ENCODE data around the gene HSD17B12.

HSD17B12 gene

DNA sequence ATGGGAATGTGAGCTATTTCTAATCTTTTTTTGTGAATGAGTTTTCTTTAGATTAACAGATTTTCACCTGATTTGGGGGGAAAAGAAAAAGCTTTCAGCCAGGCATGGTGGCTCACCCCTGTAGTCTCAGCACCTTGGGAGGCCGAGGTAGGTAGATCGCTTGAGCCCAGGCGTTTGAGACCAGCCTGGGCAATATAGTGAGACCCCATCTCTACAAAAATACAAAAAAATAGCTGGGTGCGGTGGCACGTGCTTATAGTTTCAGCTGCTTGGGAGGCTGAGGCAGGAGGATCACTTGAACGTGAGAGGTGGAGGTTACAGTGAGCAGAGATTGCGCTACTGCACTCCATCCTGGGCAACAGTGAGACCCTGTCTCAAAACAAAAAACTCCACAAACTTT is 92.2 kb downstream of the HSD17B12 start:
- Histone ChIP-seq H3K27ac (ENCODE audit: low read depth, low read length) (no peak overlapping the region), H3K4me1 (ENCODE audit: control insufficient read depth, insufficient read depth, low read length) (no peaks in the 10 kb centered on the region), H3K9ac (ENCODE audit: low read depth, low read length) (no peak overlapping the region), H3K36me3 (ENCODE audit: control insufficient read depth, insufficient read depth, low read length) (0 out of 2 replicates have a peak, but pooled peaks cover 2% of the 10 kb centered on the region), H3K4me3 (ENCODE audit: low read depth, low read length) (no peak overlapping the region), H3K9me3 (ENCODE audit: control insufficient read depth, insufficient read depth, low read length) (no peaks in the 10 kb centered on the region), H3K27me3 (ENCODE audit: control insufficient read depth, insufficient read depth, low read length) (no peaks in the 10 kb centered on the region)

DNA sequence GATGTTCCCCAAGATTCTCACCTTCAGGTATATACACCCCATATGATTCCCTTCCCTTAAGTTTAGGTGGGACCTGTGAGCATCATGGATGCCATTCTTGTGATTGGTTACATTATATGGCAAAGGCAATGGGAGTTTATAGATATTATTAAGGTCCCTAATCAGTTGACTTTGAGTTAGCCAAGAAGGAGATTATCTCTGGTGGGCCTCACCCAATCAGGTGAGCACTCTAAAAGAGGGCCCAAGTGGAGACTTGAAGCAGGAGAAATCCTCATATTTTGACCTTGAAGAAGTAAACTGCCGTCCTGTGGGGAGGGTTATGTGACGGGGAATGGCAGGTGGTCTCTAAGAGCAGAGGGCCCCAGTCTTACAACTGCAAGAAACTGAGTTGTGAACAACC is 94.2 kb downstream of the HSD17B12 start:
- no peaks in the 10 kb centered on the region for H3K27me3 ChIP-seq (ENCODE audit: control insufficient read depth, insufficient read depth, low read length)
- H3K27ac ChIP-seq (ENCODE audit: low read depth, low read length): no peak overlapping the region
- H3K4me1 ChIP-seq (ENCODE audit: control insufficient read depth, insufficient read depth, low read length): no peaks in the 10 kb centered on the region
- H3K9ac ChIP-seq (ENCODE audit: low read depth, low read length): no peak overlapping the region
- no peak overlapping the region for H3K4me3 ChIP-seq (ENCODE audit: low read depth, low read length)
- no peaks in the 10 kb centered on the region for H3K9me3 ChIP-seq (ENCODE audit: control insufficient read depth, insufficient read depth, low read length)
- H3K36me3 ChIP-seq (ENCODE audit: control insufficient read depth, insufficient read depth, low read length): 0 out of 2 replicates have a peak, but pooled peaks cover 2% of the 10 kb centered on the region

DNA sequence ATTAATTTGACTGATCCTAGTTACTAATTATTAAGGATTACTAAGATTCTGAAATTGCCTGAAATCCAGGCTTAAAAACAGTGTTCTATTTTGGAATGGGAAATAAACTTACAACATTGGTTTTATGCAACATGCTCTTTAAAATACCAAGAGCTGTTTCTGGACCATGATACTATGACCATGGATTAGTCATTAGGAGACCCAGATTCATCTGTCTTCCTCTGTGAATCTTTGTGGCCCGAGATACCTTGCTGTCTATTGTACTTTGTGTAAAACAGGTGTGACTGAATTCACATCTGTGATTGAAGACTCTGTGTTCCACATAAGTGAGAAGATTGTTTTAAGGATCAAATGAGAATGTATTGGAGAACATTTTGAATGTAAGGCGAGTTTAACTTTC is 98.8 kb downstream of the HSD17B12 start:
- no peak overlapping the region for H3K27ac ChIP-seq (ENCODE audit: low read depth, low read length)
- H3K9me3 ChIP-seq (ENCODE audit: control insufficient read depth, insufficient read depth, low read length): peaks cover 4% of the 10 kb centered on the region
- H3K4me3 ChIP-seq (ENCODE audit: low read depth, low read length): no peak overlapping the region
- peaks cover 3% of the 10 kb centered on the region; the same call in 1 of the 2 replicates for H3K36me3 ChIP-seq (ENCODE audit: control insufficient read depth, insufficient read depth, low read length)
- no peaks in the 10 kb centered on the region for H3K4me1 ChIP-seq (ENCODE audit: control insufficient read depth, insufficient read depth, low read length)
- H3K27me3 ChIP-seq (ENCODE audit: control insufficient read depth, insufficient read depth, low read length): no peaks in the 10 kb centered on the region
- no peak overlapping the region for H3K9ac ChIP-seq (ENCODE audit: low read depth, low read length)

DNA sequence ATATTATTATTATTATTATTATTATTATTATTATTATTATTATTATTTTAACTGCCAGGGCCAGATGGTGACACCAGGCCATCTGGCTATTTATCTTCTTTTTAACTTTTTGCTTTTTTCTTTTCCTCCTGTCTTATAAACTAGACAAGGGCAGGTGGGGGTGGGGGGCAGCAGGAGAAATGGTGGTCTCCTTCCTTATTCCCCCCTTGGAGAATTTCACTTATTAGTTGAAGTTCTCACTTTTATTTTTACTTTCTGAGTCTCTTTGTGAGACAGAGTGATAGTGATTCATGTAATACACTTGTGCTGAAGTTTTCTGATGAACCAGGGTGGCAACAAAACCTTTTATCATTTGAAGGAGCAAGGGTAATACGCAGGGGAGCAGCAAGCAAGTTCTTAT is 103.8 kb downstream of the HSD17B12 start:
- no peaks in the 10 kb centered on the region for H3K27me3 ChIP-seq (ENCODE audit: control insufficient read depth, insufficient read depth, low read length)
- no peak overlapping the region for H3K9ac ChIP-seq (ENCODE audit: low read depth, low read length)
- peaks cover 5% of the 10 kb centered on the region for H3K9me3 ChIP-seq (ENCODE audit: control insufficient read depth, insufficient read depth, low read length)
- peaks cover 3% of the 10 kb centered on the region; the same call in 1 of the 2 replicates for H3K36me3 ChIP-seq (ENCODE audit: control insufficient read depth, insufficient read depth, low read length)
- H3K27ac ChIP-seq (ENCODE audit: low read depth, low read length): no peak overlapping the region
- no peaks in the 10 kb centered on the region for H3K4me1 ChIP-seq (ENCODE audit: control insufficient read depth, insufficient read depth, low read length)
- no peak overlapping the region for H3K4me3 ChIP-seq (ENCODE audit: low read depth, low read length)

DNA sequence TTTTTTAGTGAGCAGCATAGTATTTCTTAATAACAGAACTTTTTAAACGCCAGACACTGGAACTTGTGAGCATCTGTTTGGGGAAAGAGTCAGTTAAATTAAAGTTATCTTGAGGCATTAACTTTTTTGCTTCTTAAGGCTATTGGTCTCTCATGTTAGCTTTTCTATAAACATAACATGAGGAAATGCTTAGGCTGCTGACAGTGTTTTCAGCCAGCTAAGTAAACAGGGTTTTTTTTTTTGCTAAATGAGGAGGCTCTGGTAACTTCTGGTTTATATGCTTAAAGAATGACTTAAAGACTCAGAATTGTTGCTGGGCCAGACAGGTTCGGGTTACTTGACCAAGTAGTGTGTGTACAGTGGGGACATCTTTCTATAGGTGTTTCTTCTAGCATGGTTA is 104.3 kb downstream of the HSD17B12 start:
- H3K27ac ChIP-seq (ENCODE audit: low read depth, low read length): no peak overlapping the region
- H3K9me3 ChIP-seq (ENCODE audit: control insufficient read depth, insufficient read depth, low read length): peaks cover 5% of the 10 kb centered on the region
- no peak overlapping the region for H3K9ac ChIP-seq (ENCODE audit: low read depth, low read length)
- H3K36me3 ChIP-seq (ENCODE audit: control insufficient read depth, insufficient read depth, low read length): peaks cover 3% of the 10 kb centered on the region; the same call in 1 of the 2 replicates
- H3K4me3 ChIP-seq (ENCODE audit: low read depth, low read length): no peak overlapping the region
- H3K27me3 ChIP-seq (ENCODE audit: control insufficient read depth, insufficient read depth, low read length): no peaks in the 10 kb centered on the region
- H3K4me1 ChIP-seq (ENCODE audit: control insufficient read depth, insufficient read depth, low read length): no peaks in the 10 kb centered on the region

DNA sequence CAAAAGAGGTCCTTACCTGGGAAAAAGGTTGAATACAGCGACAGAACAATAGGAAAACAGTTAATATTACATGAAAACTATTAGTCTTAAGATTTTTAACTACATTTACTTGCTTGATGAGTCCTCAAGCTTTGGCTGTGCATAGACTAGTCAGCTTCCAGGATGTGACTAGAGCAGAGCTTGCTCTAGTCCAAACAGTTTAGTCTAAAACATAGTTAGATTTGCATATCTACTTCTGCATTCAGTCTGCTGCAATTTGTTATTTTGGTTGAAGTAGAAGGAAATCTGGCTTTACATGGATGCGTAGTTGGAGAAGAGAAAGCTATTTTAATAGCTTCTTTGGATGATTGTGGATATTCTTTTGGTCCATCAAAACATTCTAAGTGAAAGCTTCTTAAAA is 104.8 kb downstream of the HSD17B12 start:
- Histone ChIP-seq H3K27ac (ENCODE audit: low read depth, low read length) (no peak overlapping the region), H3K36me3 (ENCODE audit: control insufficient read depth, insufficient read depth, low read length) (peaks cover 3% of the 10 kb centered on the region; the same call in 1 of the 2 replicates), H3K4me1 (ENCODE audit: control insufficient read depth, insufficient read depth, low read length) (no peaks in the 10 kb centered on the region), H3K4me3 (ENCODE audit: low read depth, low read length) (no peak overlapping the region), H3K9ac (ENCODE audit: low read depth, low read length) (no peak overlapping the region), H3K27me3 (ENCODE audit: control insufficient read depth, insufficient read depth, low read length) (no peaks in the 10 kb centered on the region), H3K9me3 (ENCODE audit: control insufficient read depth, insufficient read depth, low read length) (peaks cover 5% of the 10 kb centered on the region)

DNA sequence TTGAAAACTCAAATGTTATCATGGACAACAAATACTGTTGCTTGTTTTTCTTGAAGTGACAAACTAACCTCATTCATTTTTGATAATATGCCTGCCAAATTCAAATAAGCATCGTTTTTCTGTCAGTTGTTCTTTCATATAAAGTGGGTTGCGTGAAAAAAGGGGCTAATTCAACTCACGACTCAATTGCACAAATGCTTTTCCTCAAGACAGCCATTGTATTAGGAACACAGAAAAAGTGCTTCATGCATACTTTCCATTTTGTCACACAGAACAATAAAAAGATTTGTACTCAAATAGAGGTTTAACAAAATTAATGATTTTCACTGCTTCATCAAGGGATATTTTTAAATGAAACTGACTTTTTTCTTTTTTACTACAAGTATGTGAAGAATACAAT is 105.5 kb downstream of the HSD17B12 start:
- H3K9ac ChIP-seq (ENCODE audit: low read depth, low read length): no peak overlapping the region
- H3K36me3 ChIP-seq (ENCODE audit: control insufficient read depth, insufficient read depth, low read length): peaks cover 3% of the 10 kb centered on the region; the same call in 1 of the 2 replicates
- H3K4me1 ChIP-seq (ENCODE audit: control insufficient read depth, insufficient read depth, low read length): no peaks in the 10 kb centered on the region
- H3K27me3 ChIP-seq (ENCODE audit: control insufficient read depth, insufficient read depth, low read length): no peaks in the 10 kb centered on the region
- no peak overlapping the region for H3K27ac ChIP-seq (ENCODE audit: low read depth, low read length)
- H3K9me3 ChIP-seq (ENCODE audit: control insufficient read depth, insufficient read depth, low read length): peaks cover 5% of the 10 kb centered on the region
- no peak overlapping the region for H3K4me3 ChIP-seq (ENCODE audit: low read depth, low read length)

DNA sequence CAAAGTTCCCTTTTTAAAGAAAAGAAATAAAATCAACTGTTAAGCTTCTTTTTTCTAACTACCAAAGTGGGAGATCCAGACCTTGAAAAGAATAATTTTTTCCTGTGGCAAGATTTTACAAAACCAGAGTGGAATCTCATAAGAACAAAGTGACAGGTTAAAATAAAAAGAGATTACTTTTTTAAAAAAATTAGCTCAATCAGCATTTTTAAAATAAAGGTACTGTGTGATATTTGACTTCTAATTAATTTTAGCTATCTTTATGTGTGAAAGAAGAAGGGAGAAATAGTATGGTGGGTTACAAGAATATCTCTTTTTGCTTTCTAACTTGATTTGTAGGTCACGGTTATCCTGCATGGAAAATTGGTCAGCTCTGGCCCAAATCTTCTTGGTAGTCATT is 107.3 kb downstream of the HSD17B12 start:
- Histone ChIP-seq H3K4me3 (ENCODE audit: low read depth, low read length) (no peak overlapping the region), H3K36me3 (ENCODE audit: control insufficient read depth, insufficient read depth, low read length) (peaks cover 1% of the 10 kb centered on the region; the same call in 1 of the 2 replicates), H3K9me3 (ENCODE audit: control insufficient read depth, insufficient read depth, low read length) (peaks cover 5% of the 10 kb centered on the region), H3K4me1 (ENCODE audit: control insufficient read depth, insufficient read depth, low read length) (no peaks in the 10 kb centered on the region), H3K27ac (ENCODE audit: low read depth, low read length) (no peak overlapping the region), H3K9ac (ENCODE audit: low read depth, low read length) (no peak overlapping the region), H3K27me3 (ENCODE audit: control insufficient read depth, insufficient read depth, low read length) (no peaks in the 10 kb centered on the region)

DNA sequence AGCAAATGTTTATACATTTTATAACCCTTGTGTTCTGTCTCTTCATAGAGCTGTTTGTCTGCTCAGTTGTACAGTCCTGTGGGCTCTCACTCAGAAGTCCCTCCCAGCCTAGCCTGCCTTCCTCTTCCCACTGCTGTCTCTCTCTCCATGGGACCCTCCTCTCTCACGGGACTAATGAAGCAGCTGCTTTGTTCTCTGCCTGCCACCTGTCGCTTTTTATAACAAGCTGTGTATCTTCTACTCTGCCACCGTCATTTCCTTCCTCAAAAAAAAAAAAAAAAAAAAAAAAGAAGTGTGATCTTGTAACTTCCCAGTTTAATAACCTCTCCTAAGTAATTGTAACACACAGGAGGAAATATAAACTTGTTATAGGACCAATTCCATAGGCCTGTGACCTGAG is 107.9 kb downstream of the HSD17B12 start:
- Histone ChIP-seq H3K27ac (ENCODE audit: low read depth, low read length) (no peak overlapping the region), H3K27me3 (ENCODE audit: control insufficient read depth, insufficient read depth, low read length) (no peaks in the 10 kb centered on the region), H3K4me3 (ENCODE audit: low read depth, low read length) (no peak overlapping the region), H3K9me3 (ENCODE audit: control insufficient read depth, insufficient read depth, low read length) (peaks cover 5% of the 10 kb centered on the region), H3K9ac (ENCODE audit: low read depth, low read length) (no peak overlapping the region), H3K36me3 (ENCODE audit: control insufficient read depth, insufficient read depth, low read length) (no peaks in the 10 kb centered on the region), H3K4me1 (ENCODE audit: control insufficient read depth, insufficient read depth, low read length) (no peaks in the 10 kb centered on the region)

DNA sequence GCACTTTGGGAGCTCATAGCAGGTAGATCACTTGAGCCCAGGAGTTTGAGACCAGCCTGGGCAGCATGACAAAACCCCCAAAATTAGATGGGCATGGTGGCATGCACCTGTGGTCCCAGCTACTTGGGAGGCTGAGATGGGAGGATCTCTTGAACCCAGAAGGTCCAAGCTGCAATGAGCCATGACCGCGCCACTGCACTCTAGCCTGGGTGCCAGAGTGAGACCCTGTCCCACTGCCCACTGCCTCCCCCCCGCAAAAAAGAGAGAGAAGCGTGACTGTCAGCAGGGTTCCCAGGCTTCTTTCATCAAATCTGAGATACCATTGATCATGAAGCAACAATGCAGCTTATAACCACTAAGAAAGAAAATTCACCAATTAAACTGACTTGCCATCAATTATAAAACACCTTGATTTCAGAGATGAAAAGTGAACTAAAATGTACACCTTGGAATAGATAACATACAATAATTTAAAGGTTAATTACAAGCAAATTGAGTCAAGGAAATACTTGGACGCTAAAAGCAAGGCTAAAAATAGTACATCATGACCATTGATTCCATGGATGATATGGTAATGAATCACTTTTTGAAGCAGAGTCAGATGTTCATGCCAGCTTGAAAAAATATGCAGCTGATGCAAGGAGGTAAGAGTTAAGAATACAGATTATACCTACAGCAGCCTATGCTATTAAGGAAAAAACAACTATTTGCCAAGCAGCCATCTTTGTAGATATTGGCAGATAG is 109.3 kb downstream of the HSD17B12 start:
- H3K4me3 ChIP-seq (ENCODE audit: low read depth, low read length): no peak overlapping the region
- H3K4me1 ChIP-seq (ENCODE audit: control insufficient read depth, insufficient read depth, low read length): no peaks in the 10 kb centered on the region
- H3K9ac ChIP-seq (ENCODE audit: low read depth, low read length): no peak overlapping the region
- no peaks in the 10 kb centered on the region for H3K27me3 ChIP-seq (ENCODE audit: control insufficient read depth, insufficient read depth, low read length)
- H3K27ac ChIP-seq (ENCODE audit: low read depth, low read length): no peak overlapping the region
- H3K36me3 ChIP-seq (ENCODE audit: control insufficient read depth, insufficient read depth, low read length): no peaks in the 10 kb centered on the region
- no peaks in the 10 kb centered on the region for H3K9me3 ChIP-seq (ENCODE audit: control insufficient read depth, insufficient read depth, low read length)

DNA sequence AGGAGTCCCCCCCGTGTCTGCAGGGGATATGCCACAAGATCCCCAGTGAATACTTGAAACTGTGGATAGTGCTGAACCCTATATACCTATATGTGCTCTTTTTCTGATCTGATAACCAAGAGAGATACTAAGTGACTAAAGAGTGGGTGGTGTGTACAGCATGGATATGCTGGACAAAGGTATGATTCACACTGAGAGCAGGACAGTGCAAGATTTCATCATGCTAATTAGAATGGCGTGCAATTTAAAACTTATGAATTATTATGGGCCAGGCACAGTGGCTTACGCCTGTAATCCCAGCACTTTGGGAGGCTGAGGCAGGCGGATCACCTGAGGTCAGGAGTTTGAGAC is 109.9 kb downstream of the HSD17B12 start:
- Histone ChIP-seq H3K9ac (ENCODE audit: low read depth, low read length) (no peak overlapping the region), H3K36me3 (ENCODE audit: control insufficient read depth, insufficient read depth, low read length) (no peaks in the 10 kb centered on the region), H3K4me1 (ENCODE audit: control insufficient read depth, insufficient read depth, low read length) (no peaks in the 10 kb centered on the region), H3K27me3 (ENCODE audit: control insufficient read depth, insufficient read depth, low read length) (no peaks in the 10 kb centered on the region), H3K4me3 (ENCODE audit: low read depth, low read length) (no peak overlapping the region), H3K27ac (ENCODE audit: low read depth, low read length) (no peak overlapping the region), H3K9me3 (ENCODE audit: control insufficient read depth, insufficient read depth, low read length) (no peaks in the 10 kb centered on the region)

All from HUES48 (cell line).